GM10266 (cell line): Measurements from ENCODE around the gene HDAC6.

Source experiments
- DNase-seq: peaks from one replicate; pipeline ENCODE4 v3.0.0; 2012; ENCODE audit errors: extremely low spot score
- TF ChIP-seq, protein P1 (sequence below): IDR thresholded peaks from 2 replicates; pipeline ENCODE4 v1.5.1; 2012; ENCODE audit warnings: mild to moderate bottlenecking, low read depth; ENCODE audit not compliant: control insufficient read depth, insufficient read depth; ENCODE audit errors: missing control alignments

Gene HDAC6

DNA sequence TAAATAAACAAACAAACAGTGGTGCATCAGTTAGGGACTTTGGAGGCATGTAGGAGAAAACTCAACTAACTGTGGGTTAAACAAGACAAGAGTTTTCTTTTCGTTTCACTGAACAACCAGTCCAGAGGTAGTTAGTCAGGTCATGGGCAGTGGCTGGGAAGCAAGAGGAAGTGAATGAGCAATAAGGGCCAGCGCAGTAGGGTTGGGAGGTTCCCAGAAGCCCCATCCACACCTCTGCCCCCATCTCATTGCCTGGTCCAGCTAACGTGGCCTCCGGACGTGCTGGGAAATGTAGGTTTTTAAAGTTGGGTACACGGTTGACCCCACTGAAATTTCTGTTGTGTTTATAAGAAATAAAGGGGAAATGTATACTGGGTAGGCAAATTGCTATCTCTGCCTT, 31.6 kb upstream of the HDAC6 start:
- DNase-seq: no peak
- TF ChIP-seq, protein P1, sequence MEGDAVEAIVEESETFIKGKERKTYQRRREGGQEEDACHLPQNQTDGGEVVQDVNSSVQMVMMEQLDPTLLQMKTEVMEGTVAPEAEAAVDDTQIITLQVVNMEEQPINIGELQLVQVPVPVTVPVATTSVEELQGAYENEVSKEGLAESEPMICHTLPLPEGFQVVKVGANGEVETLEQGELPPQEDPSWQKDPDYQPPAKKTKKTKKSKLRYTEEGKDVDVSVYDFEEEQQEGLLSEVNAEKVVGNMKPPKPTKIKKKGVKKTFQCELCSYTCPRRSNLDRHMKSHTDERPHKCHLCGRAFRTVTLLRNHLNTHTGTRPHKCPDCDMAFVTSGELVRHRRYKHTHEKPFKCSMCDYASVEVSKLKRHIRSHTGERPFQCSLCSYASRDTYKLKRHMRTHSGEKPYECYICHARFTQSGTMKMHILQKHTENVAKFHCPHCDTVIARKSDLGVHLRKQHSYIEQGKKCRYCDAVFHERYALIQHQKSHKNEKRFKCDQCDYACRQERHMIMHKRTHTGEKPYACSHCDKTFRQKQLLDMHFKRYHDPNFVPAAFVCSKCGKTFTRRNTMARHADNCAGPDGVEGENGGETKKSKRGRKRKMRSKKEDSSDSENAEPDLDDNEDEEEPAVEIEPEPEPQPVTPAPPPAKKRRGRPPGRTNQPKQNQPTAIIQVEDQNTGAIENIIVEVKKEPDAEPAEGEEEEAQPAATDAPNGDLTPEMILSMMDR: no peak

DNA sequence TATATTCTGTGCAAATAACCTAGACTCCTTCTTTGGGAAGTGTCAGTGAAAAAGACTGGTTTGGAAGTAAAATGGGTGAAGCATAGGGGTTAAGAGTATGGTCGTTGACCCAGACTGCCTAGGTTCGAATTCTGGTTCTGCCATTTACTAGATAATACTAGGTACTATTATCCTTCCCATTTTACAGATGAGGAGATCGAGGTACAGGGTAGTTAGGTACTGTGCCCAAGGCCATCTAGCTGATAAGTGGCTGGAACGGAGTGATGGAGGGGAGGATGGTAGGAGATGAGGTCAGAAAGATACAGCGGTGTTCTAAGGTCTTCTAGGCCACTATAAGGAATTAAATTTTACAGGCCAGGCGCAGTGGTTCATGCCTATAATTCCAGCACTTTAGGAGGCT, 29.3 kb upstream of the HDAC6 start:
- TF ChIP-seq, protein P1: no peak
- DNase-seq: no peak

DNA sequence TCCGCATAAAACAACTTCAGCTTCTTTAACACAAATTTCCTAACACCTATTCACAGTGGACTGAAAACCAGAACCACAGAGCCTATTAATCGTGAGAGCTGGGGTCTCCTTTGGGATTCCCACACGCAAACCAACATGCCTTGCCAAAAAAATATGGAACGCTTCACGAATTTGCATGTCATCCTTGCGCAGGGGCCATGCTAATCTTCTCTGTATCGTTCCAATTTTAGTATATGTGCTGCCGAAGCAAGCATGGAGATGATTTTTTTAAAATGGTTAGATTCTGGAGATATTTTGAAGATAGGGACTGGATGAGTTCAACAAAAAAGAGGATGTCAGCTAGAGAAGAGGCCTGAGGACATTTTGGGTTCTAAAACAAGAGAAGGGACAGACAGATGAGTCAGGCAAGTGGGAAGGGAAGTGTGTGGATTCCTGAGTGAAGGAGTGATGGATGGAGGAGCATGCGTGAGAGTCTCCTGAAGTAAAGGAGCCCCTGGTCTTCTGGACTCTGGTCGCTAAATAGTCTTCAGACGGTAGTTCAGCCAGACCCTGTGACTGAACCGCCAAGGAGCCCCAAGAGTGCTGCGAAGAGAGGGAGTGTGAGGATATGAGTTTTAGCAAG, 24.9 kb upstream of the HDAC6 start:
- TF ChIP-seq, protein P1: no peak

DNA sequence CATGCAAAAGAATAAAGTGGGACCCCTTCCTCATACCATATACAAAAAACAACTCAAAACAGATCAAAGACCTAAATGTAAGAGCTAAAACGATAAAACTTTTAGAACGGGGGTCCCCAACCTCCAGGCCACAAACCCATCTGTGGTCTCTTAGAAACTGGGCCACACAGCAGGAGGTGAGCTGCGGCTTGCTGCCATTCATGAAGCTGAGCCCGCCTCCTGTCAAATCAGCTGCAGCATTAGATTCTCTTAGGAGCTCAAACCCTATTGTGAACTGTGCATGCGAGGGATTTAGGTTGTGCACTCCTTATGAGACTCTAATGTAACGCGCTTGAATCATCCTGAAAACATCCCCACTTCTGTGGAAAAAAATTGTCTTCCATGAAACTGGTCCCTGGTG, 22.5 kb upstream of the HDAC6 start:
- TF ChIP-seq, protein P1: no peak
- DNase-seq: no peak

More for the DNA sequence above, 24.9 kb upstream of the HDAC6 start:
- DNase-seq: no peak

DNA sequence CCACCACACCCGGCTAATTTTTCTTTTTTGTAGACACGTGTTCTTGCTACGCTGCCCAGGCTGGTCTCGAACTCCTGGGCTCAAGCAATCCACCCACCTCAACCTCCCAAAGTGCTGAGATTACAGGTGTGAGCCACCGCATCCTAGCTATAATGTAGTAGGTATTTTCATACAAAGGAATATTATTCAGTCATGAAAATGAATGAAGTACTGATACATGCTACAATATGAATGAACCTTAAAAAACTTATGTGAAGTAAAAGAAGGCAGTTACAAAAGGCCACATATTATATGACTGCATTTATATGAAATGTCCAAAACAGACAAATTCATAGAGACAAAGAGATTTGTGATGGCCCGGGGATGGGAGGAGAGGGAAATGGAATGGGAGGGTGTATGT, 20.2 kb upstream of the HDAC6 start:
- DNase-seq: no peak
- TF ChIP-seq, protein P1: no peak

DNA sequence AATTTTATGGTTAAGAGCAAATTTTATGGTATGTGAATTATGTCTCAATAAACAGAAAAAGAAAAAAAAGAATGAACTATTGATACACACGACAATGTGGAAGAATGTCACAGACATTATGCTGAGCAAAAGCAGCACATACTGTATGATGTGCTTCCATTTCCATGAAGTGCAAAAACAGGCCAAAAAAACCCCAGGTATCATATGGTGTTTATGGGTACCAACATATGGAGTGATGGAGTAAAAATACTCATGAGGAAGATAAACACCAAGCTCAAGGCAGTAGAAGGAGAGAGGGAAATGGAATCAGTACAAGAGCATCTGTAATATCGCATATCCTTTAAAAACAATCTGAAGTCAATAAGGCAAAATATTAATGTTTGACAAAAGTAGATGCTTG, 19.7 kb upstream of the HDAC6 start:
- TF ChIP-seq, protein P1: no peak
- DNase-seq: no peak

DNA sequence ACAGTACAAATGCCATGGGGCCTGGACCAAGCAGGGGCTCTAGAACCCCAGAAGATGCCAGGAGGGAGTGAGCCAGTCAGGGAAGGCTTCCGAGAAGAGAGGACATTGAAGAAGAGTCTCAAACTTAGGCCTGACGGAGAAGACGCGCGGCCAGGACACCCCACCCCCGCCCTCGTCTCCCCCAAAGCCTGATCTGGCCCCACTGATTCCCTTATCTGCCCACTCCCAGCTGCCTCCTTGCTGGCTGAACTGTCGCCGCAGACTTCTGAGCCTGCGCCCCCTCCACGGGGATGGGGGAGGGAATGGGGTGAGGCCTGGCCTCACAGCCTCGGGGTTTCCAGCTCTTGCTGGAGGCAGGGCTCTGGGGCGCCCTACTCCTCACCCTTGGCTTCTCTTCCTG, 19.1 kb upstream of the HDAC6 start:
- TF ChIP-seq, protein P1: no peak
- DNase-seq: no peak
